GM18507 (cell line): ENCODE data around the gene ALOX15B.
A peak's percentile ranks its signal among the peaks of the same experiment; 100 is the strongest.
"Not testable (repeated sequence)": the region's sequence is repeated elsewhere in the genome, so short reads cannot be mapped to it uniquely, and the experiment has no call there.

Source experiments
- DNase-seq: peaks from one replicate; pipeline ENCODE4 v3.0.0; 2011; ENCODE audit warnings: low read depth; ENCODE audit not compliant: insufficient read length; ENCODE audit errors: extremely low spot score
- FAIRE-seq: peaks from 2 replicates; lab custom pipeline; 2011; peaks lifted over from hg19 to GRCh38; lab: Jason Lieb, UNC

Gene ALOX15B

DNA sequence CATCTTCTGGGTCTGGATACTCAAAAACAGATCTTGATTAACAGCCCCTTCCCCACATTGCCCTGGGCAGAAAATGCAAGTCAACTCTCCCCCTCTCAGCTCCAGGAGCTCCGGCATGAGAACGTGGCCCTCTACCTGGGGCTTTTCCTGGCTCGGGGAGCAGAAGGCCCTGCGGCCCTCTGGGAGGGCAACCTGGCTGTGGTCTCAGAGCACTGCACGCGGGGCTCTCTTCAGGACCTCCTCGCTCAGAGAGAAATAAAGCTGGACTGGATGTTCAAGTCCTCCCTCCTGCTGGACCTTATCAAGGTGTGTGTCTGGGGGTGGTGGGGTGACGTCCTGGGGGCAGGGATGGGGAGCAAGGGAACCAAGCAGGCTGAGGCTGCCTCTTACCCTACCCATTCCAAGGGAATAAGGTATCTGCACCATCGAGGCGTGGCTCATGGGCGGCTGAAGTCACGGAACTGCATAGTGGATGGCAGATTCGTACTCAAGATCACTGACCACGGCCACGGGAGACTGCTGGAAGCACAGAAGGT, 26.7 kb upstream of the ALOX15B start:
- FAIRE-seq (no peak), DNase-seq (no peak)

DNA sequence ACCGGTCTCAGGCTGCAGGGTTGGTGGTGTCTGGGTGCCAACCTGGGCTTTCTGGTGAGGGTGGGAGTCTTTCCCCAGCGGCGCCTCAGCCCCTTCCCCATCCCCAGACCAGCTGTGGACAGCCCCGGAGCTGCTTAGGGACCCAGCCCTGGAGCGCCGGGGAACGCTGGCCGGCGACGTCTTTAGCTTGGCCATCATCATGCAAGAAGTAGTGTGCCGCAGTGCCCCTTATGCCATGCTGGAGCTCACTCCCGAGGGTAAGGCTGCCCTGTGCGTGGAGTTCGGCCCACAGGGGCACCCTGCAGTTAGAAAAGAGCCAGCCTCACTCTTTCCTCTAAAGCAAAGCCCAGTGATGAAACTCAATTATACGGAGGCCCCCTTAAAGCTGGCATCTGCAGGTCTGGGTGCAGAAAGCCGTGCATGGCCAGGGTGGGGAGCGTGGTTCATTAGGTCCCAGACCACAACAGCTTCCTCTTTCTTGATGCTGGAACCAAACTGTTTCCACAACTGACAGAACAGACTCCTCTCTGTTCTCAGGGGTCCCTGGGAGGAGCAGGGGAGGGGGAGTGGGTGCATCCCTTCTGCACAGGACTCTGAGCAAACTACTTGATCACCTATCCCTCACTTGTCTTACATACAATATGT, 25.7 kb upstream of the ALOX15B start:
- no peak for FAIRE-seq
- no peak for DNase-seq

DNA sequence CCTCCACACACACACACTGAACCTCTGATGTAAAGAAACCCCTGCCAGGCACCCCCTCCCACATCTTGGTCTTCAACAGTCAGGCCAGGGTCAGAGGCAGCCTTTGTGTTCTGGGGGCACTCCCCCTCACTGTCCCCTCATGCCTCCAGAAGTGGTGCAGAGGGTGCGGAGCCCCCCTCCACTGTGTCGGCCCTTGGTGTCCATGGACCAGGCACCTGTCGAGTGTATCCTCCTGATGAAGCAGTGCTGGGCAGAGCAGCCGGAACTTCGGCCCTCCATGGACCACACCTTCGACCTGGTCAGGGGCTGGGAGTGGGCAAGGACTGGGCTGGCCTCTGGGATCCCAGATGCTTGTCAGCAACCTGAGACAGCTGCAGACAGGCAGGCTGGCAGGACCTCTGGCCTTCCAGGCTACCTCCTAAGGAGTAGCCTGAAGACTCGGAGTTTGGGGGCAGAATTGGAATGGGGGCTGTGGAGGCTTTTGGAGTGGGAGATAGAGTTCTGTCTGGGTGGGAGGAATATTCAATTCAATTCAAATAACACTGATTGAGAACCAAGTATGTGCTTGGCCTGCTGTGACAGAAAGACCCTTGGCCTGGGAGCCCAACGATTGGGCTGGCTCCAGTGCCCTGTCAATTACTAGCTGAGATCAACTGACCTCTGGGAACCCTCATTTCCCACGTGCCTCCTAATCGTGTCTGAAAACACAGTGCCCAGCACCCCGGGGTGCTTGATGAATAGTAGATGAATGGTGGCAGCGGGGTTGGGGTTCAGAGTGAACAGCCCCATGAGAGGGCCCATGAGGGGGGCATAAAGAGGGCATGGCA, 24.9 kb upstream of the ALOX15B start:
- no peak for FAIRE-seq
- DNase-seq: no peak

DNA sequence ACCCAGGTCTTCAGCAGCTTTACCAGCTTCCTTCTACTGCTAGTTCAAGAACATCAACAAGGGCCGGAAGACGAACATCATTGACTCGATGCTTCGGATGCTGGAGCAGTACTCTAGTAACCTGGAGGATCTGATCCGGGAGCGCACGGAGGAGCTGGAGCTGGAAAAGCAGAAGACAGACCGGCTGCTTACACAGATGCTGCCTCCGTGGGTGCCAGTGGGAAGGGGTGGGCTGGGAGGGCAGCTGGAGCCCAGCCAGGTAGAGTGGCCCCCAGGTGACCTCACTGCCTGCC, 24.4 kb upstream of the ALOX15B start:
- FAIRE-seq (no peak), DNase-seq (no peak)

DNA sequence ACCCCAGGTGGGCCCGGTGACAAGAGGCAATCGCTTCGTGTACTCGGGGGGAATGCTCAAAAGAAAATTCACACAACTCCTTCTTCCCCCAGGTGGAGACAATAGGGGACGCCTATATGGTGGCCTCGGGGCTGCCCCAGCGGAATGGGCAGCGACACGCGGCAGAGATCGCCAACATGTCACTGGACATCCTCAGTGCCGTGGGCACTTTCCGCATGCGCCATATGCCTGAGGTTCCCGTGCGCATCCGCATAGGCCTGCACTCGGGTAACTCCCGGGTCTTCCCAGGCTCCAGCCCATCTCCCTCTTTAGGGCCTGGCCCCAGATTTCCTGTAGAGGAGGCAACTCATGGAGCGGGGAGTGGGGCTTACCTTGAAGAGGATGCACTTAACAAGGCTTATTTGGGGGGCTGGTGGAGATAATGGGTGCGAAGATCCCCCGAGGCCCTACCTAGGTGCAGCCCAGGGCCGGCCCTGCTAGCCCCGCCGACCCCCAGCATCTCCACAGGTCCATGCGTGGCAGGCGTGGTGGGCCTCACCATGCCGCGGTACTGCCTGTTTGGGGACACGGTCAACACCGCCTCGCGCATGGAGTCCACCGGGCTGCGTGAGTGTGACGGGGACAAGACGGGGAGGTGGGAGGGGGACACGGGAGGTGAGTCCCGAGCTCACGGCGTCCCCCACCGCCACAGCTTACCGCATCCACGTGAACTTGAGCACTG, 23.5 kb upstream of the ALOX15B start:
- FAIRE-seq (no peak), DNase-seq (no peak)

DNA sequence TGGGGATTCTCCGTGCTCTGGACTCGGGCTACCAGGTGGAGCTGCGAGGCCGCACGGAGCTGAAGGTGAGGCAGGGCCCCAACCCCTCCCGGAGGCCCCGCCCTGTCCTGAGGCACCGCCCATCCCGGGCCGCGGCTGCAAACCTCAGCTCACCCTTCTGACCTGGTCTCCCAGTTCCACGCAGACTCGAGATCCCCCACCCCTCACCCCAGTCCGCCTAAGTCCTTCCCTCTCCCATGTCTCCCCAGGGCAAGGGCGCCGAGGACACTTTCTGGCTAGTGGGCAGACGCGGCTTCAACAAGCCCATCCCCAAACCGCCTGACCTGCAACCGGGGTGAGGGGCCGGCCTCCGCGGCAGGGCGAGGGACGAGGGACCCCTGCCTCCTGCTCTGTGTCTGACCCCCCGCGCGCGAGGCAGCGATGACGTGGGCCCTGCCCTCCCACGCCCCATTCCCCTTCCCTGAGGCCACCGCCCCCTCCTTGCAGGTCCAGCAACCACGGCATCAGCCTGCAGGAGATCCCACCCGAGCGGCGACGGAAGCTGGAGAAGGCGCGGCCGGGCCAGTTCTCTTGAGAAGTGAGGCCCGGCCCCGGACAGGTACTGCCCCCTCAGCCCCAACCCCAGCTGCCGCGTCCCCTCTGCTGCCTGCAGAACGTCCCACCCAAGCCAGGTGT, 22.8 kb upstream of the ALOX15B start:
- DNase-seq (no peak), FAIRE-seq (no peak)

DNA sequence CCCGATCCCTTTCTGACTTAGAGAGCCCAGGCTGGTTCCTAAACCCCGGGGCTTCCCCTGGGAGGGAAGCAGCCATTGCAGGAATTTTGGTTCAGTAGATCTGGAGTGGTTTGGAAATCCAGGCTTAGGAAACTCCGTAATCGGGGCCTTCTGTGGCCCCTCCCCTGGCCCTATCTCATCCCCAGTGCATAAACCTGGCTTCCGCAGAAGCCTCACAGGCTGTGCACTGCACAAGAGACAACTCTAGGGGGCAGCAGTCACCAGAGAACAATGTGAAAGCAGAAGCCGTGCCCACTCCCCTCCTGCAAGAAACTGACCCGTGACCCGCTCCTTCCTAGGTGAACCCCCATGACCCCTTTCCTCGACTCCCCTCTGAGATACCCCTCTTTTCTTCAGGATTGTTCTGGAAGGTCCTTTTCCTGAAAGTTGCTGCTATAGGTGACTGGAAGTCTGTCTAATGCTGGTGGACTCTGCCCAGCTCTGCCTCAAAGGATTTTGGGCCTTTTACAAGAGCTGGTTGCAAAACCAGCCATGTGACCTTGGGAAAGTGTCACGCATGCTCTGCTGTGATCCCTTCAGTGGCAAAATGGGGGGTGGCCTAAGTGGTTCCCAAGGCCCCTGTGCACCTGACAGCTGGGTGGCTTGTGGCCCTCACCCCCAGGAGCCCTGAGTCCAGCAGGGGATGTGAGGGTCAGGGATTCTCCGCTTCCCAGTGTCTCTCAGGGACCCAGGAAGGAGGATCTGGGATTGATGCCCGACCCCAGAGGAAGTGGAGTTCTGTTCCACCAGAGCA, 22.0 kb upstream of the ALOX15B start:
- DNase-seq (no peak), FAIRE-seq (peak; percentile 58)

DNA sequence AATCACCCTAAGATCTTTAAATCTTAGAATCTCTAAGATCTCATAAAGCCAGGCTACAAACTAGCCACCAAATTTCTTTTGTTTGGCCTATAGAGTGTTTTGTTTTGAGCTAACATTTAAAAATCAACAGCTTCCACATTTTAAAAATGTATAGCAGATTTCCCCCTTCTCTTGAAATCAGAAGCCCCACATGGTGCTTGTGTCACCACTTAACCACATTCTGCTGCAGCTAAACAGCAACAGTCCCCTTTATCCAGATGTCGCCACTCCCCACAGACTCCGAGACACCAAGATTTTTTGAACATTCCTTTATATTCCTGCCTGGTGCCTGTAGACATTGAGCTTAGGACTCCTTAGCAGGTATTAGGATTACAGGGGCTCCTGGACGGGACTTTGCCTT, 20.4 kb upstream of the ALOX15B start:
- FAIRE-seq (no peak), DNase-seq (no peak)

DNA sequence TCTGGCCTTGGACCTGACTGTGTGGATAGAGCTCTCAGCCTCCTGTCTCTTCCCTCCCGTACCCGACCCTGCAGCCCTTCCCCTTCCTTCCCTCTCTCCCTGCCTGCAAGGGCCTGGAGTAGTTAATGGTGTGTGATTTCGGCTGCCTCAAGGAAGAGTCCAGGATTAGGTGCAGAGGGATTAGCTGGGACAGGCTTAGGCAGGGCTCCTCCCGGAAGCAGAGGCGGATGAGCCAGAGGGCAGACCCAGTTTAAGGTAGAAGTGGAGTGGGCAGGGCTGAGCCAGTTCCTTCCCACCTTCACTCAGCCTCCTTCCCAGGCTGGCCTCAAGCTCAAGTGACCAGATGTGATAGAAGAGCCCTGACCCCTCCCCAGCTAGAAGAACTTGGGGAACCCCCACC, 19.7 kb upstream of the ALOX15B start:
- no peak for DNase-seq
- FAIRE-seq: no peak

DNA sequence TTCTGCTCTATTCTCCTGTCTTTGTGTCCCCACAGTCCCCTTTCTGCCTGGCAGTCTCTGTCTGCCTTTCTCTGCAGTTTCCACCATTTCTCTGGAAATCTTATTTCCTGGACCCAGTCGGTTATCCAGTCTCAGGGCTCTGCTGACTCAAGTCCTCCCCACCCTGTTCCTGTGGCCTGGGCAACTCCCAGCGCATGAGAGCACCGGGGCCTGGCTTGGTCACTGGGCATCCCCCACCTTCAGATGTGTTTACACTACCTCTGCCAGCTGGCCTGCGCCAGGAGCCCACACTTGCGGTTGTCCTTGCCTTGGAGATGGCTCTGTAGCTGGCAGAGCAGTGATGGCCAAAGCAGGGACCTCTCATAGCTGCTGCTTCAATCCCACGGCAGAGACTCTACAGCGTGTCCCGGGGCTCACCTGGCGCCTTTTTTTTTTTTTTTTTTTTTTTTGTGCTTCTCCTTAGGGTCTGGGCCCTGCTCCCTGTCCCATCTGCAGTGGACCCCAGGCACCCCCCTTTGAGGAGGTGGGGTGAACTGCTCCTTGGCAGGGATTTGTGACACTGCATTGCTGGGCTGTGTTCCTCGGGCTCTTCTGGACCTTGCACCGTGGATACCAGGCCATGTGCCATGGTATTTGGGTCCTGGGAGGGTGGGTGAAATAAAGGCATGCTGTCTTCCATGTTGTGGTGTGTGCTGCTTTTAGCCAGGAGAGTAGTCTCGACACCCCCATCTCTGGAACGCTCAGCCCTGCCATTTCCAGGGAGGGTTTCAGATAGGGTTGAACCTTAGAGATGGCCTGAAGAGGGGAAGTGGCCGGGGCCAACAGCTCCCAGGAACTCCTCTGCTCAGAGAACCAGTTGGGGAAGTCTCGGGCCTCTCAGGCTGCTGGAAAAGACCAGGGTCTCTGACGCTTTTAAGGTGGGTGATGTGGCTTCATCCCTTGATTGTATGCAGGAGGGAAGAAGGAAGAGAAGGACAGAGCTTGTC, 18.9 kb upstream of the ALOX15B start:
- DNase-seq (no peak), FAIRE-seq (no peak)

DNA sequence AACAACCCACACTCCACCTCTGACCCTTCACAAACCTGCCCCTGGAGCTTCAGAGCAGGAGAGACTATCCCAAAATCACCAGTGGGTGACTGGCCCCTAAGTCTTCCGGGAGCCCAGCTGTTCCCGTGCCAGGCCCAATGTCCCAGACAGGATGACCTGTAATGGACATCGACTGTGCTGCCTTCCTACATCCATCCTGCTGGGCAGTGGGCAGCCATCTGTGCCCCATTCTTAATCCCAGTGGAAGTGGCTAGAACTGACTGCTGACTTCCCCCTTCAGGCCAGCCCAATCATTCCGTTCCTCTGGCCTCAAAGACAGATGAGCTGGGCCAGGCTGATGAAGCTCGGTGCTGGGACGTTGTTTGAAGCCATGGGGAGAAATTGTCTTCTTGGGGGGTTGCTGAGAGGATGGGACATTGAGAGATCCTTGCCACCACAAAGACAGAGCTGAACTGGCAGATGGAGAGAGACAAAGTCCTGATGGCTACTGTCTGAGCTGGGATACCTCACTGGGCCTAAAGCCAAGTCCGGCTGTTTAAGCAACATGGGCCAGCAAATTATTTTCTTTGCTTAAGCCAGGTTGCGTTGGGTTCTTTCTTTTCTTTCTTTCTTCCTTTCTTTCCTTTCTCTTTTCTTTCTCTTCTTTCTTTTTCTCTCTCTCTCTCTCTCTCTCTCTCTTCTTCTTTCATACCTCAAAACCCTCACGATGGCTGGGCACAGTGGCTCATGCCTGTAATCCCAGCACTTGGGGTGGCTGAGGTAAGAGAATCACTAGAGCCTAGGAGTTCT, 17.9 kb upstream of the ALOX15B start:
- no peak for FAIRE-seq

DNA sequence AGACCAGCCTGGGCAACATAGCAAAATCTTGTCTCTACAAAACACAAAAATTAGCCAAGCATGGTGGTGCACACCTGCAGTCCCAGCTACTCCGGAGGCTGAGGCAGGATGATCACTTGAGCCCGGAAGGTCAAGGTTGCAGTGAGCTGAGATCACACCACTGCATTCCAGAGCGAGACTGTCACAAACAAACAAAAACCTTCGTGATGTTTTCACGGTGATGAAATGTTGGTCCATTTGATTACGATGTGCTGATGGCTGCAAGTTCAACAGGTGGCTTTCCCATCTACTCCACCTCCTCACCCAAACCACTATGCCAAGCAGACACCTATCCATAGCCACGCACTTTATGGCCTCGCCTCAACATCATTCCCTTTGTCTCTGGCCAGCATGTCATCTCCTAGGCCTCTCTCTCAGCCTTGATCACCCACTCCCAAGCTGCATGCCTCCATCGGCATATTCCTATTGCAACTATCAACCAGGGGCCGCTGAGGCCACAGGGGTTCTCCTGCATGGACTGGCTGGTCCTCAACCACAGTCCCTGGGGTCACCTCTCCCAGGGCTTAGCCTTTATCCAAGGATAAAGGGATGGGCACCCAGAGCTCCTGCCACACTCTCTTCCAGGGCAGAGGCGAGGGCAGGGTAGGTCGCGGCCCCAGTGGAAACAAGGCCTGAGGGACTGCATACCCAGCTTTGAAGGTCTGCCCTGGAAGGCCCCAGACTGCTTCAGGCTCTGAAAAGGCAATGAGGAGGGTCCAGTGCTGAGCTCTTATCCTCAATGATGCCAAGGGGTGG, 17.1 kb upstream of the ALOX15B start:
- FAIRE-seq: no peak
- no peak for DNase-seq

More for the DNA sequence above, 17.9 kb upstream of the ALOX15B start:
- DNase-seq: no peak

DNA sequence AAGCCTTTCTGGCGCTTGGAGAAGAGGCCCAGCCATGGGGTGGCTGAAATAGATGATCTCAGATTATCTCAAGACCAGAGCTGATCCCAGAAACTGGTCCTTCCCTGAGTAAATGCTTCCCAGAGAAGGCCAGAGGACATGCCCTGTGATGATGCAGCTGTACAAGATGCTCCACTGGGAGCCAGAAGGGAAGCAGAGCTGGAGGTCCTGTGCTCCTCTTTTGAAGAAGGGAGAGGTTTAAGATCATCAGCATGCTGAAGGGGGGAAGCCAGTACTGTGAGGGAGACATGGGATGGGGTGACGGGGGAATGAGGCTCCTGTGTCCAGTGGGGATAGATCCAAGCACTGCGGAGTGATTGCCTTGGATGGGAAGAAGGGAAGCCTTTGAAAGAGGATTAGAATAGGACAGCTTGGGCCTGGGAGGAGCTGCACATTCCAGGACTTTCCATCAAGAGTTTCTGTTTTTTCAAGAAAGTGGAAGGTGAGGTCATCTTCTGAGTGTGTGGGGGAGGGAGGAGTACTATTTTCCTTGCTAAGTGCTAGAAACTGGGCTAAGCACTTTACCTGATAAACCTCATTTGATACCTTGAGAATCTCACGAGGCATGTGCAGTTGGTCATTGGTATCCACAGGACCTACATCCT, 16.4 kb upstream of the ALOX15B start:
- FAIRE-seq (no peak), DNase-seq (no peak)

DNA sequence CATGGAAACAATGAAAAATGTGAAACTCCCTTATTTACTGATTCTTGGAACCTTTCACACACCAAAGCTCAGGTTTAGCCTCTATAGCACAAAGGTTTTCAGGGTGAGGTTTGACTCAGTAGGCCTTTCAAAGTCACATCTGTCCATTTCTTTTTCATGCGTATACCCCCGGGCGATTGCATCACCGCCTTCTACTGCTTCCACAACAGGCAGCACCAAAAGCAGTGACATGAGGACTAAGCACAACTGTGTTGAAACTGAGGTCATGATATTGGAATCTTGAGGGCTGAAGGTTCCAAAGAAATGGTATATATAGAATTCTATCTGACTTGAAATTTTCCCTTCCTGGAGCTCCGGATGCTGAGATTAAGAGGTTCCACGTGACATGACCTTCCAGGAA, 14.7 kb upstream of the ALOX15B start:
- not testable (repeated sequence) for DNase-seq, FAIRE-seq

DNA sequence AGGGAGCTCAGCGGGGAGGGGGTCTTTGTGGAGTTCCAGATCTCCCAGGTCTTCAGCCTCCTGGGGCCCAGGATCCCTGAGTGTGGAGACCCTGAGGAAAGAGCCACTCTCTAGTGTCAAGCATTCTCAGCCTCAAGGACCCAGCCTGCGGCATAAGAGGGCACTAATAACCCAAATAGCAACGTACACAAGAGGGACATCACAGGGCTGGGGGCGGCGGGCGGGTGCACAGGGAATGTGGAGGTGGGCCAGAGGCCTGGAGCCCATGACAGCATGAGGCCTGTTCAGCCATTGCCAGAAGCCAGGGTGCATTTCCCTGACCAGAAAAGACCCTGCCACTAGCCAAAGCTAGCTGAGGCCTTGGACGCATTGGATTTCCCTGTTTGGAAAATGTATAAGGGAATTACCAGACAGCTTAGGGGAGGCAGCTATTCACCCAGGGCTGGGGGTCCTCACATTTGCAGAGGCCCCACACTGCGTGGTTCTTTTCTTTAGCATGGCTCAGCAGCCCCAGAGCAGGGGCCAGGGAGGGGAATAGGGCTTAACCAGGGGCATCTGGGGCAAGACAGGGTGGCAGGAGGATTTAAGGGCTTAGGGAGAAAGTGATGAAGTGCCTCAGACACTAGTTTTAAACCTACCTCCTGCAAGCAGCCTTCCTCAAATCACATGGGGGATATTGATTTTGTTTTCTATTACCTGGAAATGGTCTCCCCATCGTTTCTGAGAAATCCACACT, 13.5 kb upstream of the ALOX15B start:
- FAIRE-seq (no peak), DNase-seq (no peak)

DNA sequence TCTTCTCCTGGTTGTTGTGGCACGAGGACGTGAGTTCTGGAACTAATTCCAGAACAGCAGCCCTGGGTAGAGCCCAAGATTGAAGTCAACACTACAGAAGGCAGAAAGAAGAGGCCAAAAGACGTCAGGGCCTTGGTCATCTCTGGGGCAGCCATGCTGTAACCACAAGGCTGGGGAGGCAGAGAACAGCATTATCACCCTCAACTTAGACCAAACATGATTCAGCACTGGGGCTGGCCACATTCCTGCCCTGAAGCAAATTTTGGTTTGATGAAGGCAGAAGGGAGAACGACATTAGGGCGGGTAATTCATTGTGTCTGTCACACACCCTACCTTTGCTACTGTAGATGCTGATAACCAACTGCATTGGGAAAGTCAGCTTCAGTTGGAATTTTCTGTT, 9.7 kb upstream of the ALOX15B start:
- DNase-seq: no peak
- no peak for FAIRE-seq
